Measurements from ENCODE around the gene LUZP1.

The LUZP1 gene

DNA sequence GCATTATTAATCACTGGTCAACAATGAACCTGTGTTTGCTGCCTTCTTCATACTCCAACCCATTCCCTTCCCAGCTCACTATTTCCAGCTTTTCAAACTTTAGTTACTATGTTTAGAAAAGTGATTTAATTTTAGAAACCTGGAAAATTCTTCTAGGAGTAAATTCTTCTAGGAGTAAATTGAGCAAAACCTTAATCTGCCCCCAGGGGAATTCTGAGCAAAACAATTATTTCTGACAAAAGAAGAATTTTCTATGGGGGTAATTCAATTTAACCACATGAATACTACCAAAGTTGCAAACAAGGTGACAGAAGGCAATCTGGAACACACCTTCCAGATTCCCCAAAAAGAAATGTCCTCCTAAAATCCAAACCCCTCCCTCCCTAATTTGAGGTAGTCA is 1.8 kb downstream of the LUZP1 start:
- H3K27ac ChIP-seq: peak overlapping the region; percentile 86

DNA sequence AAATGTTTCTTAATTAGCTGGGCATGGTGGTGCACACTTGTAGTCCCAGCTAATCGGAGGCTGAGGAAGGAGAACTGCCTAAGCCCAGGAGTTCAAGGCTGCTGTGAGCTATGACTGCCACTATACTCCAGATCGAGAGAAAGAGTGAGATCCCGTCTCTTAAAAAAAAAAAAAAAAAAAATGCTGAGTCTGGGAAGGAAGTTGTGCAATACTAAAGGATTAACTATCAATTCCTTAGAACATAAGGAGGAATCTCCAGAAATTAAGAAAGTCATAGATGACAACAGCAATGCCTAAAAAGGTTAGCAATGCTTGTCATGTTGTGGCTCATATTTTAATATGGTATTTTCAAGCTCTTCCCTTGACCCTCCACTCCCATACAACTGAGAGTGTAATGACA is 5.3 kb downstream of the LUZP1 start:
- TF ChIP-seq, protein P1, sequence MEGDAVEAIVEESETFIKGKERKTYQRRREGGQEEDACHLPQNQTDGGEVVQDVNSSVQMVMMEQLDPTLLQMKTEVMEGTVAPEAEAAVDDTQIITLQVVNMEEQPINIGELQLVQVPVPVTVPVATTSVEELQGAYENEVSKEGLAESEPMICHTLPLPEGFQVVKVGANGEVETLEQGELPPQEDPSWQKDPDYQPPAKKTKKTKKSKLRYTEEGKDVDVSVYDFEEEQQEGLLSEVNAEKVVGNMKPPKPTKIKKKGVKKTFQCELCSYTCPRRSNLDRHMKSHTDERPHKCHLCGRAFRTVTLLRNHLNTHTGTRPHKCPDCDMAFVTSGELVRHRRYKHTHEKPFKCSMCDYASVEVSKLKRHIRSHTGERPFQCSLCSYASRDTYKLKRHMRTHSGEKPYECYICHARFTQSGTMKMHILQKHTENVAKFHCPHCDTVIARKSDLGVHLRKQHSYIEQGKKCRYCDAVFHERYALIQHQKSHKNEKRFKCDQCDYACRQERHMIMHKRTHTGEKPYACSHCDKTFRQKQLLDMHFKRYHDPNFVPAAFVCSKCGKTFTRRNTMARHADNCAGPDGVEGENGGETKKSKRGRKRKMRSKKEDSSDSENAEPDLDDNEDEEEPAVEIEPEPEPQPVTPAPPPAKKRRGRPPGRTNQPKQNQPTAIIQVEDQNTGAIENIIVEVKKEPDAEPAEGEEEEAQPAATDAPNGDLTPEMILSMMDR (conservative IDR thresholded peaks at IDR 0.05): no peak
- H3K27ac ChIP-seq: no peak overlapping the region

More for the DNA sequence above, 1.8 kb downstream of the LUZP1 start:
- TF ChIP-seq, protein P1 (conservative IDR thresholded peaks at IDR 0.05): no peak

DNA sequence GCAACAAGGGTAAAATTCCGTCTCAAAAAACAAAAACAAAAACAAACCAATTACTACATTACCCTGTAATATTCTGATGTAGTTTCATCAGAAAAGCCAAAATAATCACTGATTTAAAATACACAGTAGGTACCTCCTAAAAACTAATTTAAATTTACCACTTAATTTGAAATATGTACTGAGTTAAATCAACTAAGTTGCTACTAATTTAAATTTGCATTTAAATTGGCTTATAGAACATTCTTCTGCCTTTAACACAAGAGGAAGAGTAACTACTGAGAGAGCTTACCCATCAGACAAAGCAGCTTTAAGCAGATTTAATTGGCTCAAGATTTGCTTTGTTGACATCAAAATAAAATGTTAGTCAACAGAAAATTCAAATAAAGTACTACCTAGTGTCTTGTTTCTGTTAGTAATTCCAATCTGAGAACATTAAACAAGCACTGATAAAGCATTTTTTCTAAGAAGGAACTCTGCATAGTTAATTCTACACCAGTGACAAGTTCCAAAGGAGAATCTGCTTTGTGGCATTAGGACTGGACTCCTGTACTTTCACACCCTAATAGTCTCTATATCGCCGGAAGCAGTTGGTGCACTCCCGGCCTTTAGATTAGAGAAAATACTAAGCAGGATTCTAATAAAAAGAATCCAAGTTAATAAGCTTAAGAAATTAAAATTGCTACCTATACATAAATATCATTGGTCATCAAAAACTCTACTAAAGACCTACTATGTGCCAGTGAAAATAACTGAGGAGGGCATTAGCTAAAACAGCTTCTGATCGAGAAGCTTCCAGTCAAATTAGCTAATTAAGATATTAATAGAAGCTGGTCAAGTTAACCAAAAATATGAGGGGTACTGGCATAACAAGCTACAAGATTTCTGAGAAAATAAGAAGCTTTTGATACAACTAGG is 8.4 kb downstream of the LUZP1 start:
- TF ChIP-seq, protein P1 (conservative IDR thresholded peaks at IDR 0.05): no peak
- no peak overlapping the region for H3K27ac ChIP-seq

DNA sequence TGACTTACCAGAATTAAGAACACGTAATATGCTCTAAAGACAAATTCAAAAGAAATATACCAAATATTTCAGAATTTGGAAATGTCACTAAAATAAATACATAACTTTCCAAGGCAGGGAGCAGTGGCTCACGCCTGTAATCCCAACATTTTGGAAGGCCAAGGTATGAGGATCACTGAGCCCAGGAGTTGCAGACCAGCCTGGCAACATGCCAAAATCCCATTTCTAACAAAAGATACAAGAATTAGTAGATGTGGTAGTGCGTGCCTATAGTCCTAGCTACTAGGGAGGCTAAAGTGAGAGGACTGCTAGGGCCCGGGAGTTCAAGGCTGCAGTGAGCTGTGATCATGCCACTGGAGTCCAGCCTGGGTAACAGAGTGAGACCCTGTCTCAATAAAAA is 11.7 kb downstream of the LUZP1 start:
- TF ChIP-seq, protein P1 (conservative IDR thresholded peaks at IDR 0.05): no peak
- no peak overlapping the region for H3K27ac ChIP-seq

DNA sequence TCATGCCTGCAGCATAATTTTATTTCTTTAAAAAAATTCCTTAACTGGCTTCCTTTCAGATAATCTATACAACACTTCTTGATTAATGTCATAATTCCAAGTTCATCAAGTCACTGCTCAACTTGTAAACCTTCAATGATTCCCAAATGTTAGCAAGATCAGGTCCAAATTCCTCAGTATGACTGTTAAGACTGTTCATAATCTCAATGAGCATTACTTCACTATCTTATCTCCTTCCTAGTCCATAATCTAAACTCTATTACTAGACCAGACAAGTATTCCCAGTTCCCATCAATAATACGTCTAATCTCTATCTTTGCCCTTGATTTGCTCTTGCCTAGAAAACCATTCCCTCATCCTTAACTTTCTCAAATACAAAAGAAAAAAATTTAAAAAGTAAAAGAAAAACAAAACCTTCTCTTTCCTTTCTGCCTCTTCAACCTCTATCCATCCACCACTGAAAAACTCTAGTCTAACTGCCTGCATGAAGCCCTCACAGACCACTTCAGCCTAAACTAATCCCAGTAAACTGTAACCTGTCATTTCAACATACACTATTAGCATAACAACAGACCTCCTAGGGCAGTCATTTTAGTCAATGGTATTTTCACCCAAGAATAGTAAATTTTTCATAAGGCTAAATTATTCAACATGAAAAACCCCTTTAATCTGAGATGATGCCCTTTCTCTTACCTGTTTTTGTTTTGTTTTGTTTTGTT is 15.5 kb downstream of the LUZP1 start:
- TF ChIP-seq, protein P1 (conservative IDR thresholded peaks at IDR 0.05): no peak
- no peak overlapping the region for H3K27ac ChIP-seq

DNA sequence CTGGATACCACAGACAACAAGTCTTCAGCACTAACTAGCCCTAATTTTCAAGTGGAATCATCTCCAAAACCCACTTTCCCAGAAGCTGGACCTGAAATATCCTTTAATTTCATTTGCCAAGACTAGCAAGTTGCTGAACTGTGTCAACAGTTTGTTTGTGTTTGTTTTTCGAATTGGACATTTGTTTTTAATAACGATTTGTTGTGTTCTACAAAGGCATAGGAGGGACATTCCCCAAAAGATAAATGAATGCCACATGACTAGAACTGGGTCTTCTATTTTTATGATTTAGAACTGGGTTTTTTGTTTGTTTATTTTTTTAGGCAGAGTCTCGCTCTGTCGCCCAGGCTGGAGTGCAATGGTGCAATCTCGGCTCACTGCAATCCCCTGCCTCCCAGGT is 17.9 kb downstream of the LUZP1 start:
- H3K27ac ChIP-seq: peak overlapping the region; percentile 69
- TF ChIP-seq, protein P1 (conservative IDR thresholded peaks at IDR 0.05): no peak

DNA sequence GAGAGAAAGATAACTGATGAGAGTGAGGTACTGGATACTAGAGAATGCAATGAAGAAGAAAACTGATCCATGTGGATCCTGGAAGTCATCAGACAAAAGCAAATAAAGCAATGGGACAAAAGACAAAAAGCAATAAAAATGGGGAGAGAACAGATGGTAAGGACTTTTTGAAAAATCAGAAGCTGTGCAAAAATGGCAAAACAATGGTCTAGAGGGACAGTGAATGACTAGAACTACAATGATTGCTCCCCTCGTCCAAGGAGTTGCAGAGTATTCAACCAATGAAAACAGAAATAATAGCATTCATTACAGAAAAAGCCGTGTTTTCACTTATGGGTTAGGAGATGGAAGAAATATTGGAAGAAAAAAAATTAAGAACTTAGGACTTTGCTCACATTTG is 18.5 kb downstream of the LUZP1 start:
- TF ChIP-seq, protein P1 (conservative IDR thresholded peaks at IDR 0.05): no peak
- H3K27ac ChIP-seq: peak overlapping the region; percentile 69

Data from VCaP (cell line).